22Rv1 (cell line): ENCODE measurements around the gene SLC24A5.

ENCODE experiments used
- CTCF ChIP-seq: fragments of 450-650 bp; IDR thresholded peaks from 2 replicates; pipeline ENCODE4 v1.5.1; 2017; ENCODE audit warnings: mild to moderate bottlenecking
- ZFX ChIP-seq: fragments of 450-650 bp; IDR thresholded peaks from 2 replicates; pipeline ENCODE4 v1.6.1; 2017; ENCODE audit warnings: antibody characterized with exemption, borderline replicate concordance

- TF ChIP-seq CTCF (no peak), ZFX (no peak)
Measured at GRCh38 chr15:48101376-48101961, 19.3 kb upstream of the SLC24A5 start.
